Stimulated activated naive CD8-positive, alpha-beta T cell treated with anti-CD3 and anti-CD28 coated beads, Interleukin-15, amount 100 ng/mL, for 72 hours (primary cell): Measurements from ENCODE around the gene RFT1.

Experiments
- ATAC-seq: fragments of 150-1000 bp; cut with Tn5 transposase; 2 replicates; pipeline ENCODE4 v1.10.0; 2021; ENCODE audit warnings: mild to moderate bottlenecking, moderate library complexity
- DNase-seq, 2 donors: peaks; one replicate each; pipeline ENCODE4 v3.0.0; 2021 to 2022
- H3K27ac Mint-ChIP-seq, 2 donors: one replicate each; pipeline ENCODE4 v1.8.0; 2022; ENCODE audit warnings: mild to moderate bottlenecking in 2 of 2, mixed read lengths in 2 of 2, moderate library complexity in 2 of 2
- H3K27me3 Mint-ChIP-seq: one replicate; pipeline ENCODE4 v1.8.0; 2022; ENCODE audit warnings: mixed read lengths
- H3K4me1 Mint-ChIP-seq: one replicate; pipeline ENCODE4 v1.8.0; 2022; ENCODE audit warnings: mild to moderate bottlenecking, mixed read lengths
- H3K4me3 Mint-ChIP-seq, 2 donors: one replicate each; pipeline ENCODE4 v1.8.0; 2022; ENCODE audit warnings: mild to moderate bottlenecking in 2 of 2, mixed read lengths in 2 of 2, moderate library complexity in 1 of 2
- H3K9me3 Mint-ChIP-seq, 2 donors: one replicate each; pipeline ENCODE4 v1.8.0; 2022; ENCODE audit warnings: mixed read lengths in 2 of 2

RFT1 gene

DNA sequence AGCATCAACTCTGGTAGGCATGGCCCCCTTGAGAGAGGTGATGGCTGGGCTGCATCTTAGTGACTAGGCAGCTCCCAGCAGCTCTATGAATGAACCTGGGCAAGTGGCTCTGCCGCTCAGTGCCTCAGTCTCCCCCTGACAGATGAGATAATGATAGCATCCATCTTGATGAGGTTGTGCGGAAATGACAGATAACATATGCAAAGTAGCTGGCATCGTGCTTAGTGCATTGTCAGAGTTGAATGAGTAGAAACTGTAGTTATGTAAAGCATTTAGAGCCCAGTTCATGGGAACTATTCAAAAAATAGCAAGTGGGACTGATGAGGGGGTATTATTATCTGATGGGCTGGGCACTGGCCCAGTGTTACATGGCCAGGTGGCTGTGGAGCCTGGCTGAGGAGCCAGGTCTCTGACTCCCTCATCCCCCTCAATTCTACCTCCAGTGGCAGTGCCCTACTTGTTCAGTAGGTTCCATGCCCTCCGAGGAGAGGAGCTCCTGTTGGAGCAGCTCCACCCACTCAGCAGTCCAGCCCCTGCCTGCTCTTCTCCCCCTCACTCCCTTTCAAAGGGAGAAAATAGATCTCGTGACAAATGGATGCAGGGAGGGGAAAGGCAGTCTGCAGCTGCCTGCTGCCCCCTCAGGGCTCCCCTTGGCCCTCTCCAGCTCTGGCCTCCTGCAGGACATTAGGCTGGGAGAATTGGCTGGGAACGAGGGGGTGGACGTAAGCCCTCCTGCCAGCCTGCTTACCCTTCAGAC, 37.4 kb upstream of the RFT1 start:
- H3K9me3 Mint-ChIP-seq = no peaks in the 10 kb centered on the region
- H3K27me3 Mint-ChIP-seq = no peaks in the 10 kb centered on the region
- ATAC-seq = no peak
- H3K4me1 Mint-ChIP-seq = peaks cover 65% of the 10 kb centered on the region
- no peak overlapping the region for H3K4me3 Mint-ChIP-seq
- DNase-seq = no peak
- H3K27ac Mint-ChIP-seq = no peak overlapping the region

DNA sequence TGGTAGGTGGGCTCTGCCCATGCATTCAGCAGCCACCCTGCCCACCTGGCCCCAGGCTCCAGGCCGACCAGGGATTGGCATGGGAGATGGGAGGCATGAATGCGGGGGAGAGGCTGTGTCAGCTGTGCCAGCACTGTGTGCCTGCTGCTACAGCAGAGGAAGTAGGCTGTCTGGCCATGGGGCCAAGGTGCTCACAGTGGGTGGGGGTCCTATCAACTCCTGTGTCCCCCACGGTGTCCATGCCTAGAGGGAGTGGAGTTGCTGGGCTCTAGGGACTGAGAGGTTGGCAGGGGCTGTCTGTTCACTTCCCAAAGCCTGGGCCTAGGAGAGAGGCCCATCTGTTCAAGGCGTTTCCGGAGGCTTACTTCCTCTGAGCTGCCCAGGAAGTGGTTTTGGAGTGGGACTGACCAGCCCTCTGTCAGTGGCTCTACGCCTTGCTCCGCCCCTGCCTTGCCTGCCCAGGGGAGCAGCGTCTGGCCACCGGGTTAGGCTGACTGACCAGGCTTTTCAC, 36.6 kb upstream of the RFT1 start:
- Mint-ChIP-seq H3K27ac (no peak overlapping the region), H3K27me3 (no peaks in the 10 kb centered on the region), H3K4me3 (no peak overlapping the region), H3K9me3 (no peaks in the 10 kb centered on the region), H3K4me1 (peaks cover 64% of the 10 kb centered on the region)
- ATAC-seq = no peak
- no peak for DNase-seq

DNA sequence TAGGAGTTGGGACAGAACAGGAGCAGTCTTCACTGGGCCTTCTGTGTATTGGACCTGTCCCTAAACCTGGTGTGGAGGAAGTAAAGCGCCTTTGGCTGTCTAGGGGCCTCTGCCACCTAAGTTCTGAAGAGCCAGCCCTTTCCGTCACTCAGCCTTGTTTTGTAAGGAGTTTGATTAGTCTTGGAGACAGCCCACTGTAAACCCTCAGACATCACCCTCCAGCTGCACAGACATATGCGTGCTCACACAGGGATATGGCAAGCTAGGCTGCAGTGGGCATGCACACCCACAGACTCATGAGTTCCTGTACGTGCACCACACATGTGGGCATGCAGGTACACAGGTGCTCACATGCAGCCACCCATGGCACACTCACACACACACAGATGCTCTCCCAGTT, 36.0 kb upstream of the RFT1 start:
- Mint-ChIP-seq H3K27me3 (no peaks in the 10 kb centered on the region), H3K4me3 (no peak overlapping the region), H3K27ac (no peak overlapping the region), H3K9me3 (no peaks in the 10 kb centered on the region), H3K4me1 (peaks cover 58% of the 10 kb centered on the region)
- ATAC-seq (no peak), DNase-seq (no peak)

DNA sequence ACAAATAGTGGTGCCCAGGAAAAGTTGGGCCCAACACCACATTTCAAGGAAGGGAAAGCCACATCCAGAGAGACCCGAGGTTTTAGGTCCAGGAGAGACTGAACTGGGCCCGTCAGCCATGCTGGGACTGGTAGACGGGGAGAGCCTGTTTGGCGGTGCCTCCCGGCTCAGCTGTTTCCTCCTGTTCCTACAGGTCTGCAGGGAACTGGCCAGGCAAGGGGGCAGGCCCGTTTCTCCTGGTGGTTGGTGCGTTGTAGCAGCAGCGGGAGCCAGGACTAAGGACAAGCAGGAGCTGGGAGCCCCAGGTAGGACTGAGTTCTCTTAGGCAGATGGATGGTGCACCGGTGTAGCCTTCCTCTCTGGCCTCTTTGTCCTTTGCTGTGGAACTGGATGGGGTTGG, 34.7 kb upstream of the RFT1 start:
- Mint-ChIP-seq H3K4me1 (peaks cover 52% of the 10 kb centered on the region), H3K4me3 (no peak overlapping the region), H3K27me3 (peaks cover 7% of the 10 kb centered on the region), H3K27ac (no peak overlapping the region), H3K9me3 (no peaks in the 10 kb centered on the region)
- no peak for ATAC-seq
- no peak for DNase-seq

DNA sequence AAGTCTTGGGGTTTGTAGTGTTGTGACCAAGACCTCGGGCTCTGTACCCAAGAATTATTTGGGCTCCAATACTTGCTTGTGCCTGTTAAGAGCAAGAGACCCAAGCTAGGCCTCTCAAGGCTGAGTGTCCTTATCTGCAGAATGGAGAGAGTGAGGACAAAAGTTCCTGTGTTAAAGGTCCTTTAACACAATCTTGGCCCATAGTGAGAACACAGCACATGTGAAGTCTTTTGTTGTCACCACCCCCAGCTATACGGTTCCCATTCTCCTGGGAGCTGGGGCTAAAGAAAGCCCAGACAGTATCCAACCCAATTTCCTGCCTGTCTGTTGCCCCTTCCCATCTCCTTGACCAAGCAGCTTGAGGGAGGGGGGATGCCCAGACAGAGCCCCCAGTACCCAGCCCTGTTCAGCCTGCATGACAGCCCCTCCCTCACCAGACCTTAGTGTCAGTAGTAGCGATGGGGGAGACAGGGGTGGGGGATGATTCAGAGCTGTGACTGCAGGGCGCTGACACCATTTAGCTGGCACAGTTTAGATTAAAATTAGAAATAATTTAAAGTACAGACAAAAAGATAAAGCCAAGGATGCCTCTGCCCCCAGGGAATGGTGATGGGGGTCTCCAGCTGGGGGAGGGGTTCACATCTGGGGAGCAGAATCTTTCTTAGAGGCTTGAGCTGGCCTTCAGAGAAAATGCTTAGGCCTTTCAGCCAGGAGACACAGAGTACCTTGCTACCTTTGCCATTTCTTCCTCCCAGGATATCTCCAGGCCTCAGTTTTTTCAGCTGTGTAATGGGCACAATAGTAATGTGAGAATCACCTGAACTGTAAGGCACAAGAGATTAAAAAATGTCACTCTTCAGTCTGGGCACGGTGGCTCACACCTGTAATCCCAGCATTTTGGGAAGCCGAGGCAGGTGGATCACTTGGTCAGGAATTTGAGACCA, 33.5 kb upstream of the RFT1 start:
- Mint-ChIP-seq H3K4me3 (peak overlapping the region in 1 of 2 donors; percentile 97), H3K27me3 (peaks cover 19% of the 10 kb centered on the region), H3K9me3 (no peaks in the 10 kb centered on the region), H3K4me1 (peaks cover 42% of the 10 kb centered on the region), H3K27ac (no peak overlapping the region)
- no peak for DNase-seq
- no peak for ATAC-seq

DNA sequence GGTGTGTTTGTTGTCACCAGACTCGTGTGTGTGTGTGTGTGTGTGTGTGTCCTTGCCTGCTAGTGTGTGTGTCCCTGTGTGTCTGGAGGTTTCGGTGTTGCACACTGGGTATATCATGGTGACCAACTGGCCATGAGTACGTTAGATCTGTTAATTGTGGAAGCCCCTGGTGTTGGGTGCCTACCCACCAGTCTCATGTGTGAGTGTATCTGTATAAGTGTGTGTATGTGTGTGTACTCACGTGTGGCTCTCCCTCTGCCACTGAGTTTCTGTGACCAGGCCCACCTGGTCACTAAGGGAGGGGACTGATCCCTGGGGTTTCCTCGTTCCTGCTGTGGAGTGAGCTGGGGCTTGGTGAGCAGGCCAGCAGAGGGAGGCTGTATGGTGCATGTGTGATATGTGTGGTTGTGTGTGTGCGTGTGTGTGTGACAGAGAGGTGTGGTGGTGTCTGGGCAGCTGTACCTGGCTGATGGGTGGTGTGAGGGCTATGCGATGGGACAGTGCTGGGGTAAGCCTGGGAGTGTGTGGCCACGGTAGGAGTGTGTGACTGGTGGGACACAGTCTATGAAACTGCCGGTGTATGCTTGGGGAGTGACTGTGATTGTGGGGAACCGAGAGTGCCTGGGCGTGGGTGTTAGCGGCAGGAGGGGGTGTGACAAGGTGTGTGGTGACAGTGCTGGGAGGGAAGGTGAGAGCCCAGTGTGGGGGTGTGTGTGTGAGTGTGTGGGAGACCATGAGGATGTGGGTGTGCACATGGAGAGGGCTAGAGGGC, 32.6 kb upstream of the RFT1 start:
- Mint-ChIP-seq H3K4me1 (peaks cover 33% of the 10 kb centered on the region), H3K4me3 (peak overlapping the region; percentile 79 to 97), H3K27me3 (peaks cover 27% of the 10 kb centered on the region), H3K9me3 (no peaks in the 10 kb centered on the region), H3K27ac (peak overlapping the region; percentile 10 to 49)
- DNase-seq (peak; percentile 15 to 32), ATAC-seq (peak; percentile 11)

DNA sequence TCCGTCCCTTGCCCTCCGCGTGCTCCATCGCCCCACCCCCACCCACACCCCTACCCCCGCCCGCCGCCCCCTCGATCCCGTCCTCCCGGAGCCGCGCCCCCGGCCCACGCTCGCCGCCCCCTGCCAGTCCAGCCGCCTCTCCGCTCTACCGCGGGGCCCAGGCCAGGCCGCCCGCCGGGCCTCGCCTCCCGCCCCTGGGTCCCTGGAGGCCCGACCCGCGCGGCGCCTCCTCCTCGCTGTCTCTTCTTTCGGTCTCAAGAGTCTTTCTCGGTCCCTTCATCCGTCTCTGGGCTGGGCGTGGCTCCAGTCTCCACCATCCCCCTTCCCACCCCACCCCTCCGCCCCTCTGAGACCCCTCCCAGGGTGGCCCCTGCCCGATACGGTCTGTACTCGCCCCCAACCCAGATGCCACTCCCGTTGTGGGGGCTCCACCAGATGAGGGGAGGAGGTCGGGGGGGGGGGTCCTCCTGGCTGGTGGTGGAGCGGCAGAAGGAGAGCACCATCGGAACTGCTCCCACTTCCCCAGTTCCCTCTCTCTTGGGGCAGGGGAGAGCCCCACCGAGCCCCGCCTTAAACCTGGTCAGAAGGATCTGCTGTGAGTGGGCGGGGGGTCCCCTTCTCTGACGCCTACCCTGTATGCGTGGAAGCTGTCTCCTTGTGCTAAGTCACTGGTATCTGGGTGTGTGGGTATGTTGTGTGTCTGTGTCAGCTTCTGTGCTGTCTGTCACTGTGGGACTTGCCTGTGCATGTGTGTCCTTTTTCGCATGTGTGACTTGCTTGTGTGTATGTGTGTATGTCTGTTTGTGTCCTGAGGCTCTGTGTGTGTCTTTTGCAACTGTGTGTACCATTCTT, 31.8 kb upstream of the RFT1 start:
- H3K4me3 Mint-ChIP-seq = peak overlapping the region; percentile 79 to 97
- peak; percentile 40 to 55 for DNase-seq
- H3K4me1 Mint-ChIP-seq = peaks cover 33% of the 10 kb centered on the region
- H3K27me3 Mint-ChIP-seq = peaks cover 35% of the 10 kb centered on the region
- H3K27ac Mint-ChIP-seq = peak overlapping the region; percentile 86 to 95
- peak; percentile 48 for ATAC-seq
- no peaks in the 10 kb centered on the region for H3K9me3 Mint-ChIP-seq

DNA sequence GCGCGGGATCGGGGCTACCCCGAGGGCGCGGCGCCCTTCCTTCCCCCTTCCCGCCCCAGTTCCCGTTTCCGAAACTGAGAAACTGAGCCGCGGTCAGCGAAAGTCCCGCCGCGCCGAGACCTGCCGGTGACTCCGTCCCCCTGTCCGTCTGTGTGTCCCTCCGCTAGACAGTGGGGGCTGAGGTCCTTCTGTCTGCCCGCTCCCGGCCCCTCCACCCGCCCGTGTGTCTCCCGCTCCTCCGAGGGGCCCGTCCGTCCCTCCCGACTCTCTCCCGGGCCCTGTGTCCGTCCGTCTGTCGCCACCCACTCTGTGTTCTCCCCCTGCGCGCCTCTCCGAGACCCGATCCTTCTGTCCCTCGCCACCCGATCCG, 31.2 kb upstream of the RFT1 start:
- peaks cover 34% of the 10 kb centered on the region for H3K4me1 Mint-ChIP-seq
- H3K9me3 Mint-ChIP-seq = no peaks in the 10 kb centered on the region
- H3K4me3 Mint-ChIP-seq = peak overlapping the region; percentile 79 to 97
- peak overlapping the region; percentile 92 to 95 for H3K27ac Mint-ChIP-seq
- DNase-seq (no peak), ATAC-seq (no peak)
- H3K27me3 Mint-ChIP-seq = peaks cover 41% of the 10 kb centered on the region

DNA sequence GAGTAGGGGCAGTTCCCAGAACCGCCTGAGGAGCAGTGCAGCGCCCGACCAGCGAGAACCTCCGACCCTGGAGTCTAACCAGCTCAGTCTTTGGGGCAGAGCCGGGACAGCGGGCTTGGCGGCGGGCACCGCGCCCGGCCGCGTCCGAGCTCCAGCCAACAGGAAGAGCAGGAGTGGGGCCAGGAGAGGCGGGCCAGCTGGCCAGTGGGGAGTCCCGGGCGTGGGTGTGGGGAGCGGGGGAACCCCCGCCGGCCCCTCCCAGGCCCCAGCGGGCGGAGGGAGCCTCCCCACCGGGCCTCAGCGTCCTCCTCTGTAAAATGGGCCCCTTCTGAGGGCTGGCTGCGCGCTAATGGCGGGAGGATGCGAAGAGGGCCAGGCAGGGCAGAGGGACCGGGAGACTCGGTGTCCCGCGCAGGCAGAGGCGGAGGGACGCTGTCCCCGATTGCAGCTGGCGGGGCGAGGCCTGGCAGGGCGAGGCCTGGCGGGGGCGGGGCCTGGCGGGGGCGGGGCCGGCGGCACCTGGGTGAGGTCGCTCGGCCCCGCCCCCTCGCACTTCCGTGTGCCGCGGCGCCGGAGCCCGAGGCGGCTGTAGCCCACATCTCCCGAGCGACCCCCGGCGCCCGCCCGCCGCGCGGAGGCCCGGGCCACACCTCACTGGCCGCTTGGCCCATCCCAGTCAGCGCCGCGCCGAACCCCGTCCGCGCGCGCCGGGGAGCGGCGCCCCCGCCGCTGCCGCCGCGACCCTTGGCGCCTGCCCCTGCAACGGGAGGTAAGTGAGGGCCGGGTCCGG, 30.6 kb upstream of the RFT1 start, which contains the start of gene PRKCD:
Gene PRKCD, plus strand, starts transcription at position 550 of the 790 bp plus-strand sequence. CDS start 17,214 bp downstream, outside the sequence.
- DNase-seq (peak; percentile 74 to 77), ATAC-seq (peak; percentile 81)
- peak within 1 kb of the TSS; percentile 92 to 98 for H3K4me3 Mint-ChIP-seq
- H3K27ac Mint-ChIP-seq = peak within 1 kb of the TSS; percentile 92 to 95
- no peaks in the 10 kb centered on the region for H3K9me3 Mint-ChIP-seq
- H3K27me3 Mint-ChIP-seq = peaks cover 47% of the 10 kb centered on the region
- H3K4me1 Mint-ChIP-seq = peaks cover 36% of the 10 kb centered on the region

DNA sequence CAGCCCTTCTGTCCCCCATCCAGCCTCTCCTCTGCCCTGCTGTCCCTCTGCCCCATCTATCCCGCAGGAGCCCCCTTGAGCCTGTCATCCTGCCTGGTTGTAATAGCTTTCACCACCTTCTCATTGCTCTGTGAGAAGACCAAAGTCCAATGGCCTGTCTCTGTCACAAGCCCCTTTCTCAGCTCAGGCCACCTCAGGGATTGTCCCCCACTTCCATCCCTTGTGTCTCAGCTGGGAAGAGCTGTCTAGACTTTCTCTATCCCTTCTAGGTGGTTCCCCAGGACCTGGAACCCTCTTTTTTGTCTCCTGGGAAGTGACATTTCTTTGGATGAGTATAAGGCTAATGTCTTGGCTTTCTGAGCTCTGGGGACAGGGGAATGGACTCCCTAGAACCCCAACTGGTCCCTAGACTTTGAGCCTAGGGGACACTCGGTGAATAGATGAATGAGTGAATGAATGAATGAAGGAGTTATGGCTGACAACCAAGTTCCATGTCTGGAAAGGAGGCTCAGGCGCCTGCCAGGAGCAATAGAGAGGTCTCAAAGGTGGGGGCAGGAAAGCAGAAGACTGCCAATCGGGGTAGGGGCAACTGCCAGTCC, 29.9 kb upstream of the RFT1 start:
- H3K27ac Mint-ChIP-seq = peak overlapping the region; percentile 85 to 93

DNA sequence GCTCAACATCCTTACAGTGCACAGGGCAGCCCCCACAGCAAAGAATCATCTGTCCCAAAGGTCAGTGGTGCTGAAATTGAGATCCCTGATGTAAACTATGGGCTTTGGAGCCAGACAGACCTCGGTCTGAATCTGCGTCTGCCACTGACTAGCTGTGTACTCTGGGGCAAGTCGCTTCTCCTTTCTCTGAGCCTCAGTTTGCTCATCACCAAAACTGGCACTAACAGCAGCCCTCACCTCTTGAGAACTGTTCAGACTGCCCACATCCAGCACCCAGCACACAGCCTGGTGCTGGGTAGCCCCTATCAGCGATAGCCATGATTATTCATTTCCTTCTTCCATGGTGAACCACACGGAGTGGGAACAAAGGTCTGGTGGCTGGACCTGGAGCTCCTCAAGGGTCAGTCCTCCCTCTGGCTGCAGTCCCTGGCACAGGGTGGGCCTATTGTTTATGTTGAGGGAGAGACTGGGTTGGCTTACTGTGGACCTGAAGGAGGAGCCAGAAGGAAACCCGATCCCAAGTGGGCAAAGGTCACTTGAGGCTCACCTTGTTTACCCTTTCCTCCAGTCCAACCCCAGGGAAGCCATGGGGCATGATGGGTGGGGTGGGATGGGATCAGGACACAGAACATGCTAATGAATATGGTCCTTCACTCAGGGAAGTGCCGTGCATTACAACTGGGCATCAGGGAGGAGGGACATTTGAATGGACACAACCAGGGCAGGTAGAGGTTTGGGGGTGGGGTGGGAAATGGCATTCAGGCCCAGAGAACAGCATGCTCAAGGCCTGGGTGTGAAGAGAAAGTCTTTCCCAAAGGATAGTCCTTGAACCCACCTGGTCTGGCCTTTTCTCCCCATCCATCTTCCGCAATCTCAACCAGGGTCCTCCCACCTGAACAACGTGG, 29.2 kb upstream of the RFT1 start:
- Mint-ChIP-seq H3K27ac (no peak overlapping the region), H3K4me3 (no peak overlapping the region), H3K9me3 (no peaks in the 10 kb centered on the region), H3K27me3 (peaks cover 62% of the 10 kb centered on the region), H3K4me1 (peaks cover 36% of the 10 kb centered on the region)
- ATAC-seq (no peak), DNase-seq (no peak)

More for the DNA sequence above, 29.9 kb upstream of the RFT1 start:
- no peak for ATAC-seq
- peaks cover 54% of the 10 kb centered on the region for H3K27me3 Mint-ChIP-seq
- H3K9me3 Mint-ChIP-seq = no peaks in the 10 kb centered on the region
- H3K4me3 Mint-ChIP-seq = peak overlapping the region; percentile 92 to 98
- DNase-seq = no peak
- H3K4me1 Mint-ChIP-seq = peaks cover 36% of the 10 kb centered on the region

DNA sequence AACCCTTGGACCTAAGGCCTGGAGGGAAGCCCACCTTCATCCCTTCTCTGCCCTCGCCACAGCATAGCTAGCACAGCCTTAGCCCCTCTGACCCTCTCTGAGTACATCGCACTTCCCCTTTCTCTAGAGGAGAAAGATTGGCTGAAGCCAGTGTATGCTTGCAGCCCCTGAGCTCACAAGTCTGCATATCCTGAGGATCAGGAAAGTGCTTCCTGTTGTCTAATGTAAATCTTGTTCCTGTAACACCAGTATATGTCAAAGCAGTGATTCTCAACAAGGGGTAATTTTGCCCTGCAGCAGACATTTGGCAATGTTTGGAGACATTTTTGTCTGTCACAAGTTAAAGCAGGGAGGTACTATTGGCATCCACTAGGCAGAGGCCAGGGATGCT, 28.5 kb upstream of the RFT1 start:
- Mint-ChIP-seq H3K27me3 (peaks cover 68% of the 10 kb centered on the region), H3K4me3 (no peak overlapping the region), H3K9me3 (no peaks in the 10 kb centered on the region), H3K4me1 (peaks cover 36% of the 10 kb centered on the region), H3K27ac (no peak overlapping the region)
- DNase-seq (no peak), ATAC-seq (no peak)
